COR-L47 (cell line): ENCODE data around the gene RAB1A.
A peak's percentile ranks its signal among the peaks of the same experiment; 100 is the strongest.

Experiments used
- DNase-seq: peaks from one replicate; lab custom pipeline; 2025; lab: John Stamatoyannopoulos, UW

The RAB1A gene

DNA sequence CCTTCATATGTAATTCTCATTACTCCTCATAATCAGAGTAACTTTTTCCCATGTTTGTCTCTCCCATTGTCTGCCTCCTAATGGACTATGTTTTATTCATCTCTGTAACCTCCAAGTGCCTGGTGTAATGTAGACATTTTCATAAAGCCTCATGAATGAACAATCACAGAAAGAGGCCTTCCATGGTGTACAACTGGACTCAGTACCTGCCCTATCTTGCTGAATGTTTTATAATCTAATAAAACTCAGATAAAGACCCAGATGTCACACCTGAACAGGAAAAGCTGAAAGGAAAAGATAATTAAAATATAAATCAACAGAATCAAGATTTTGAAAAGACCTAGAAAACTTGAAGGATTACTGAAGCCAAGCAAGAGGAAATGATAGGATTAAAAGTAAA lies 36.7 kb downstream of the RAB1A start:
- no peak for DNase-seq

DNA sequence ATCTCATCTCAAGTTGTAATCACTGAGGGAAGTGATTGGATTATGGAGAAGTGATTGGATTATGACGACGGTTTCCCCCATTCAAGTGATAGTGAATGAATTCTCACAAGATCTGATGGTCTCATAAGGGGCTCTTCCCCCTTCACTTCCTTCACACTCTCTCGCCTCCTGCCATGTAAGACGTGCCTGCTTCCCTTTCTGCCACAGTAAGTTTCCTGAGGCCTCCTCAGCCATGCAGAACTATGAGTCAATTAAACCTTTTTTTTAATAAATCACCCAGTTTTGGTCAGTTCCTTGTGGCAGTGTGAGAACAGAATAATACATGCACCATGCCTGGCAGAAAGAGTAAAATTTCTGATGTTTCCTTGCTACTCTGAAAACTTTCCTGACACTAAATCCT lies 37.1 kb downstream of the RAB1A start:
- no peak for DNase-seq

- no peak for DNase-seq
Observed at GRCh38 chr2:65085148-65085547, 44.8 kb downstream of the RAB1A start.

DNA sequence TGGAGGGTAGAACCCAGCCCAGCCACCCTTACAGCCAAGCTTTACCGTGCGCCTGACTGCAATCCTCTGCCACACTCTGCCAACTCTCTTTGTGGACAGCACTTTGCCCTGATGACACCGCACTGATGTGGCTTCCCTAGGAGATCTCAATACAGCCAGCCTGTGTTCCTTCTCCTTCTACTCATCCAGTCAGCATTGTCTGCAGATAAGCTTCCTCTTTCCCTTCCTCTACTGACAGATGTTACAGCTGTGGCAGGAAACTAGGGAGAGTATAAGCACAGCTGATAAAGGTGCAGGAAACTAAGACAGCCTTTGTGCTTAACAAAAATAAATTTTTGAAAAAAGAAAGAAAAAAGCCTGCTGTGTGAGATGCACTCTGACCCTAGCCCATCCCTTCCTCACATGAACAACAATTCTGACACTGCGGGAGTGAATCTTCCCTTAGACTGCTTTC lies 48.6 kb downstream of the RAB1A start:
- no peak for DNase-seq

DNA sequence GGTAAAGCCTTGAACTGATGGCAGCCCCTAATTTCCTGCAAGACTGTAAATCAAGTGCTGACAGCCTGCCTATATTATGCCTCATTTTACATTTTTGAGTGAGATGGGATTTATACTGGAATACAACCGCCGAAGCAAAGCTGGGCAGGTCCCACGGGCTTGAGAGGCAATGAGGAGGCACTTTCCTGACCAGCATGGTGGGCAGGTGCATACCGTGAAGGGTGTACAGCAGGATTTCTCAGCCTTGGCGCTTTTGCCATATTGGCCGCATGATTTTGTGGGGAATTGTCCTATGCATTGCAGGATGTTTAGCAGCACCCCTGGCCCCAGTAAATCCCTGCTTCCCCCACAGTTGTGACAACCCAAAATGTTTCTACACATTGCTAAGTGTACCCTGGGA lies 50.9 kb downstream of the RAB1A start:
- no peak for DNase-seq

- no peak for DNase-seq
Observed at GRCh38 chr2:65077898-65078297, 52.0 kb downstream of the RAB1A start.

DNA sequence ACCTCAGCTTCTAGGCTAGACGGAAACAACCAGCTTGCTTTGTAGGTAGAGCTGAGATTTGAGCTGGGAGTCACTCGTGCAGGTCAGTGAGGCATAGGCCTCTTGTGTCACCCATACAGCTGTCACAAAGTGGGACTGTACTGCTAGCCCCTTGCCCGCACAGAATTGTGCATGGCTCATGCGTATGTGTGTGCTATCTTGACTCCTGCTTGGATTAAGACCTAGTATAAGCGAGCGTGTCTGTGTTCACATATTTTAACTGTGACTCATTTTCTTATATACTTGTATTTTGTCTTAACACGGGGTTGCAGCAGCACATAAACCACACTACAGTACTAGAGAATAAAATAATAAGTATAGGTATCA lies 53.6 kb downstream of the RAB1A start:
- DNase-seq, result no peak

DNA sequence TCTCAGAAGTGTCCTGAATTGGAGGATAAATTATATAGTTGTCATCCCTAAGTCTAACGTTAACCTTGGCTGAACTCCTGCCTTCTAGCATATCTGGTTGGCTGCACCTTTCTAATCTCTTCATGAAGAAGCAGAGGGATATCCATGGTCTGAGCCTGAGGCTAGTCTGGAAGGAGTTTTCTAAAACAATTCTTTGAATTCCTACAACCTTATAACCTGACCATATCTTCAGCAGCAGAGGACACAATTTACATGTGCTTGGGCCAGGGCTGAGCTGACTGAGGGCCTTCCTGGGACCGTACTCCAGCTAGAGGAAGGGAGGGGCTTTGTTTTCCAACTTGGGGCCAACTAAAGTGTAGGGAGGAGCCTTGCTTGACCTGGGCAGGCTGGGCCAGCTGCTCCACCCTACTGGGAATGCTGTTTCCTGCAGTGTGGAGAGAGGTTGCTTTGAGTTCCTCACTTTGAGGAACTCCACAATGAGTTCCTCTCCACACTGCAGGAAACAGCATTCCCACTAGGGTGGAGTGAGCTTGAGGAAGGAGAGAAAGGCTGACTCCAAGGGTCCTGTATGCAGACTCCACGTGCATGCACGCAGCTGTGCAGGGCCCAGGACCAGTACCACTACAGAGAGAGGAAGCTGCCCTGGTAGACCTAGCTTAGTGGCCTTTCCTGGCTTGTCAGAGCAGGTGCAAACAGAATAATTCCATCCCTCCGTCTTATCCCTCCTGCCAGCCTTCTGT lies 54.1 kb downstream of the RAB1A start:
- no peak for DNase-seq

DNA sequence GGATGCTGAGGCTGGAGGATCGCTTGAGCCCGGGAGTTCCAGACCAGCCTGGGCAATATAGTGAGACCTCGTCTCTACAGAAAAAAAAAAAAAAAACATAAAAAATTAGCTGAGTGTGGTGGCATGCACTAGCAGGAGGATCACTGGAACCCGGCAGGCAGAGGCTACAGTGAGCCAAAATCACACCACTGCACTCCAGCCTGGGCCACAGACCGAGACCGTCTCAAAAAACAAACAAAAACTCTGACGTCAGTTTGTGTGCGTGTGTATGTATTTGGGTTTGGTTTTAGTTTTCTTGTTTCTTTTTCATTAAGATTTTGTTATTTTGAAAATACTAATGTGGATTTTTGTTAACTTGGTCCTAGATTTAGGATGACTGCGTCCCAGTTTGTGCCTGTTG lies 54.7 kb downstream of the RAB1A start:
- DNase-seq, result no peak

DNA sequence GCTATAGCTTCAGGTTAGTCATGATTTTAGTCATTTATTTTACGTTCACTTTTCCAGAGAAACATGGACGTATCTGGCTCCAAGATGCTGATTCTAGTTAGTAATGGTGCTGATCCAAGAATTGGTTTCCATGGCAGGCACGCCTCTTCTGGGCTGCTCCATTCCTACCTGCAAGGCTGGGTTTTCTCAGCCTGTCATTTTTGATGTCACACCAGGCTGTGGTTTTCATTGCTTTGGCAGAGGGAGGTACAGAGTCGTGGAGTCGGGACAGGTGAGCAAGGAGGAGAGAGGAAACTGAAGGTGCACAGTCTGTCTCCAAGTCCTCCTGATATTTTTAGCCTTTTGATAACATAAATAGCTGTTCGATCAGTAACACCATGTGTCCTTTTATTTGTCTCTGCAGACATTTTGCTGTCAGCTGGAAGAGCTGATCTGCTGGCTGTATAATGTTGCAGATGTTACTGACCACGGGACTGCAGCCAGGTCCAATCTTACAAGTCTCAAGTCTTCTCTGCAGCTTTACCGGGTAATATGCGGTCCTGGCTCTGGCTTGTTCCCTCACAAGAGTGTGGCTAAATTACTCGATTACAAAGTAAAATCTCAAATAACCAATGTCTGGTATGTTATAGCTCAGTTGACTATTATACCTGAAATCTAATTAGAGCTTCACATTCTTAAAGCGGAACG lies 55.9 kb downstream of the RAB1A start:
- DNase-seq, result no peak

DNA sequence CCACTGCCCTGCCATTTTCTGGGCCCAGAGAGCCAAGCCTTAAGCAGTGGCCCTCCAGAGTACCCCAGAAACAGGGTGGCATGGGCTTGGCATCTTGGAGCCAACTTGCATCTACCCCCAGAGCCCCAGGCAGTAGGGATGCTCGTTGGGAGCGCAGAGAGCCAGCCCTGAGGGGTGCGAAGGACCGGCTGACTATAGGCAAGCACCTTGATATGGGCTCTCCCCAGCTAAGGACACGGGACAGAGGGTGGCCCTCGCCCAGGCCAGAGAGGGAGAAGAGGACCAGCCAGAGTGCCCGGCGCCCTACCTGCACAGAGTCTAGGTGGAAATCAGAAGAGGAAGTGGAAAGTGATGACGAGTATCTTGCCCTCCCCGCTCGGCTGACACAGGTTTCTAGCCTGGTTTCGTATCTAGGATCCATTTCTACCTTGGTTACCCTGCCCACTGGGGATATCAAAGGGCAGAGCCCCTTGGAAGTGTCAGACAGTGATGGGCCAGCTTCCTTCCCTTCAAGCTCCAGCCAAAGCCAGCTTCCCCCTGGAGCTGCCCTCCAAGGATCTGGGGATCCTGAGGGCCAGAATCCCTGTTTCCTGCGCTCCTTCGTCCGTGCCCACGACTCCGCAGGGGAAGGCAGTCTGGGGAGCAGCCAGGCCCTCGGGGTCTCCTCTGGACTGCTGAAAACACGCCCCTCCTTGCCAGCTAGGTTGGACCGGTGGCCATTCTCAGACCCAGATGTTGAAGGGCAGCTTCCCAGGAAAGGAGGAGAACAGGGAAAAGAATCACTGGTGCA lies 57.5 kb downstream of the RAB1A start:
- no peak for DNase-seq

- DNase-seq, result no peak
Observed at GRCh38 chr2:65071499-65072180, 58.3 kb downstream of the RAB1A start.

DNA sequence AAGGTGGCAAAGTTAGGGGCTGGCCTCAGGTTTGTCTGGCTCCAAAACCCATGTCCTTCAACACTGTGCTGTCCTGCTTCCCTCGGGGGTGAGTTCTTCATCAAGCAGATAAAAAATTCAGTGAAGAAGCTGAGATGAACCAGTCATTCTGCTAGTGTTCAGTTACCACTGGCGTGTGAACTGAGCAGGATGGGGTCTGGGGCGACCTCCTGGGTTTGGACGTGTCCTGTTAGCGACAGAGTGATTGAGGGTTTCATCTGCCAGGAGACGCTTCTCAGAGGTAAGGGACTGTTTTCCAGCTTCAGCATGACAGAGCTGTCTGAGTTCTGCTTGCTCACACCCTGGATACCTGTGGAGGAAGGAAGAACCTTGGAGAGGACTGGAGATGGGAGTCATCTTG lies 59.0 kb downstream of the RAB1A start:
- no peak for DNase-seq

DNA sequence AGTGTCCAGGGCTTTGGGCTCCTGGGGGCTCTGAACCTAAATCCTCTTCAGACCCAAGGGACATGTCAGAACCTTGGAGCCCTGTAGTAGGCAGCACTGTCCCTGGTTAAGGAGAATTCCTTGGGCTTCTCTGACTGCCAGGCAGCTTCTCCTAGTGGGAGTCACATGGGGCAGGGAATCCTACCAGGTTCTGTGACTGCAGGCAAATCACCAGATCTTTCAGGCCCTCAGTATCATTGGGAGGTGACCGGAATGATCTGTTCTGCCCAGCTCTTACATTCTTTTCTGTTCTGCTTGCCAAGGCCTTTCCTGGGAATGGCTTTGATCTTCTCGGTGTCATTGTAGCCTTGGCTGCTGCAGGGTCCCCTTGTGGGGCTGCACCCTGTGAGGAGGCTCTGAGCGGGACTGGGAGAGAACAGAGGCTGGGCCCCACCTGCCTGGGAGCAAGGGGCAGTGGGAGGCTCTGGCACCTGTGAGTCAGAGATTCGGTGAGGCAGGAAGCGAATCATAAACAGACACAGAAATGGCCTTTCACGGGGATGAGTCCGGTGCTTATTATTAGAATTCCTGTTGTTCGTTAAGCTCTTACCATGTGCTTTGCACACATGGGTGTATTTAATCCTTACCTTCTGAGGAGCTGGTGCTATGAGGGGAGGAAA lies 59.6 kb downstream of the RAB1A start:
- DNase-seq, result no peak

DNA sequence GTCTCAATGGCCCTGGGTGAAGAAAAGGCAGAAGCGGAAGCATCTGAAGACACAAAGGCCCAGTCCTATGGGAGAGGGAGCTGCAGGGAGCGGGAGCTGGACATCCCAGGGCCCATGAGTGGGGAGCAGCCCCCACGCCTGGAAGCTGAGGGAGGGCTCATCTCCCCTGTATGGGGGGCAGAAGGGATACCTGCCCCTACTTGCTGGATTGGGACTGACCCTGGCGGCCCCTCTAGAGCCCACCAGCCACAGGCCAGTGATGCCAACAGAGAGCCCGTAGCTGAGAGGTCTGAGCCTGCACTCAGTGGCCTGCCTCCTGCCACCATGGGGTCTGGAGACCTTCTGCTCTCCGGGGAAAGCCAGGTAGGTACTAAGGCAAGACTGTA lies 60.5 kb downstream of the RAB1A start:
- no peak for DNase-seq

DNA sequence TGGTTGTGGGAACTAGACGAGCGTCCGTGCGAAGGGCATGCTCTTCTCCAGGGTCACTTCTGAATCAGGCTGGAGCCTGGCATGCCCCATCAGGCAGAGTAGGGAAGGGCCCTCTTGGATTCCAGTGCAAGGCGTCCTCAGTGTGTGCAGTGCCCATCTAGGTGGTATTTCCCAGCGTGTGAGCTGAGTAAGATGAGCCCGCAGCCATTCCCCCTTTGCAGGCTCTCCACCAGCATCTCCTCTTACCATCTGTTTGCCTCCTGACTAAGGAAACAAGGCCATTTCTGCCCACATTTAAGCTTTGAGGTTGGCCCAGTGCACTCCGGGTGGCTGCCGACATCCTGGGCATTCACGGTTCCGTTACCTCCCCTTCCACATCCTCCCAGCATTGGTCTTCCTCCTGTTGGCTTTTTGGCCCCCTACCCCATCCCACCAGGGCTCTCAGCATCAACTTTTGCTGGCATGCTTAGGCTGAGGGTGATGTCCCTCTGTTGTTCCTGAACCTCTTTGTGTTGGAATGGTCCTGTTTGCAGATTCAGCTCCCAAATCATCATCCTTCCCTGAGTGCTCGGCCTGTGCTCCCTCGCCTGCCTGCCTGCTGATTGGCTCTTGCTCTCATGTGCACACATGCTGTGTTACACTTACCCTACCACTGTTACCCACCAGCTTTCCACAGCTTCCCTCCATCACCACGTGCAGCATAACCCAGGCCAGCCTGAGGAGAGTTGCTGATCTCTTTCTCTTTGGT lies 61.9 kb downstream of the RAB1A start:
- DNase-seq, result no peak

DNA sequence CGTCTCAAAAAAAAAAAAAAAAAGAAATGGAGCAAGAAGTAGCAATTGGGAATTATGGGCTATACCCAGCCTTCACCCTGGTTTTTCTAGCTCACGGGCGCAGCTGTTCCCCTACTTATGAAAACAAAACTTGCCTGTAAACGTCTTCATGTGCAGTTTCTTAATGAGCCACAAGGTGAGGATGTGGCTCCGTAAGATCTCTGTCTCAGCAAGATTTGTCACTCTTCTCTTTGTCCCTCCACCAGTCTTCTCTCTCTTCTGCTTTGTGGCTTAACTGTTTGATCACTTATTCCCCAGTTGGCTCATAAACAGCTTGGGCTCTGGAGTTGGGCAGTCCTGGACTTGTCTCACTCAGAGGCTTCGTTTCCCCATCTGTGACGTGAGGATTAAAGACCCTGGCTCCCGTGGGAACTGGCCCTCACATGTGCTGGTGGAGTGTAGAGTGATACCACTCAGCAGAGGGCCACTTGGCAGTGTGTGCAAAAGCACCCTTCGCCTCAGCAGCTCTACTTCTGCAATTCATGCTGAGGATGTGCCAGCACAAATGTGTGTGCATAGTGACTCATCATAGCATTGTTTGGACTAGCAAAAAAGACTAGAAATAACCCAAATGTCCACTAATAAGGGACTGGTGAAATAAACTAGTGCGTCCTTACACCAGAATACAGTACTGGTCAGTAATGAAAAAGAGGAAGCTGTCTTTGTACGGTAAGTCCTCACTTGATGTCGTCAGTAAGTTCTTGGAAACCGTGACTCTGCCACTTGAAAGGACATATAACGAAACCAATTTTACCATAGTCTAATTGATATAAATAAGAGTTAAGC lies 65.0 kb downstream of the RAB1A start:
- peak; percentile 11 for DNase-seq

DNA sequence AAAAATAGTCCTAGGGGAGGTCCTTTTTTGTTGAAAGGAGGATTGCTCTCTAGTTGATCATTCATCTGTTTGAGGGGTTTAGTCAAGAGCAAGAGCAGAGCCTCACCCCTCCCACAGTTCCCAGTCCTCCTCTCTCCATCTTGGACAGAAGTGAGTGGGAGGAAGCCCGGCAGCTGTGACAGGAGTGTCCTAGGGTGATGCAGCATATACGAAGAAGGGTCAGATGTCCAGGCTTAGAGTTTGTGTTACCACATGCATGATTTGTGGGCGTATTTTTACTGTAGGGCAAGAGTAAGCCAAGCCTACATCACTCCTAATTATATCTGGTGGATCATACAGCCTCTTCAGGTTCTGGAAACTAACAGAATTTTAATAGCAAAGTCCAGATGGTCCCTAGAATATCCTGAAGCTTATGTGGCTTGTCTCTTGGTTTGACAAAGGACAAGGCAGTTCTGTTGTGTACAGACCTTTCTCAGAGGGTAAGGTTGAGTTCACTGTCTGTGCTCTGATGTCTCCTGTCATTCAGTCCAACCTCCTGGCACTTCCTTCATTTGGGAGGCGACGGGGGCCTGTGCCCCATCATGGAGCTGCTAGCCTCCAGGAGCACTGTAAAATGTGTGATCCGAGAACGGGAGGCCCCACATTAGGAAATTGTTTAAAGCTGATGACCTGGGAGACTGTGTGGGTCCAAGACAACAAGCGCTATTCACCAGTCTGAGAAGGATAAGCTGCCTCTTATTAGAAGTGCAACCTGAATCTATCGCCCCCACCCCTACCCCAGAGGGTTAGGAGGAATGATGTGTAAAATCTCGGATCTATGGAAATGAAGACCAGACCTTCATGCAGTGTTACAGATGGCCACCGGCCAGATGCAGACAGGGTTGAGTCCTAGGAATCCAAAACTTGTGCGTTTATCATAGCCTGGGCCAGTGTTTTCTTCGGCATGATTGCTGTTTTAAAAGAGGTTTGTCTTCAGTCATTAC lies 66.8 kb downstream of the RAB1A start:
- no peak for DNase-seq

GRCh38 chr2:65061910-65062339 lies 68.0 kb downstream of the RAB1A start:
- DNase-seq, result no peak
